HepG2 (cell line): ENCODE results near the gene SYP. TPM values are rescaled to one million over a fixed set of nuclear protein-coding genes. Genes with fewer than 3 reads are reported as not detected.

Experiments
- DDIT3 ChIP-seq: sonication (generic); formaldehyde crosslinking; IDR thresholded peaks from 2 replicates; pipeline ENCODE4 v1.4.0; 2020; ENCODE audit warnings: mild to moderate bottlenecking, missing genetic modification reagents
- GATAD2A ChIP-seq: IDR thresholded peaks from 2 replicates; pipeline ENCODE4 v1.6.1; 2016
- HNRNPK ChIP-seq: fragments of 200-400 bp; formaldehyde crosslinking; IDR thresholded peaks from 2 replicates; pipeline ENCODE4 v1.6.1; 2018; ENCODE audit warnings: low read length, low read depth, moderate library complexity, mild to moderate bottlenecking; ENCODE audit not compliant: poor library complexity, severe bottlenecking
- HNRNPL ChIP-seq: fragments of 200-400 bp; formaldehyde crosslinking; IDR thresholded peaks from 2 replicates; pipeline ENCODE4 v1.6.1; 2017; ENCODE audit warnings: mild to moderate bottlenecking, low read depth, low read length
- IKZF1 ChIP-seq: fragments of 450-650 bp; IDR thresholded peaks from 2 replicates; pipeline ENCODE4 v1.7.1; 2016
- KMT2A ChIP-seq: sonication (generic); formaldehyde crosslinking; IDR thresholded peaks from 2 replicates; pipeline ENCODE4 v1.4.0; 2020; ENCODE audit warnings: missing genetic modification reagents
- PPARG ChIP-seq: conservative IDR thresholded peaks from 2 replicates; pipeline ENCODE4 v1.6.1; 2016; ENCODE audit warnings: missing biosample characterization, missing genetic modification reagents
- SP140L ChIP-seq: sonication (generic); formaldehyde crosslinking; IDR thresholded peaks from 2 replicates; pipeline ENCODE4 v1.4.0; 2020; ENCODE audit warnings: missing genetic modification reagents, borderline replicate concordance
- SP4 ChIP-seq: sonication (generic); formaldehyde crosslinking; IDR thresholded peaks from 2 replicates; pipeline ENCODE4 v1.8.1; 2023; ENCODE audit warnings: mild to moderate bottlenecking, missing genetic modification reagents
- USF2 ChIP-seq, 2 experiments: sonication (generic) in 1 of 2; formaldehyde crosslinking in 1 of 2; IDR thresholded peaks; 2 replicates each; pipeline versions ENCODE4 v1.5.1 to v1.6.1; 2011 to 2020; ENCODE audit warnings: borderline replicate concordance in 1 of 2, low read depth in 1 of 2, low read length in 1 of 2, mild to moderate bottlenecking in 1 of 2, missing genetic modification reagents in 1 of 2, moderate library complexity in 1 of 2
- ZBTB7B ChIP-seq: sonication (generic); formaldehyde crosslinking; IDR thresholded peaks from 2 replicates; pipeline ENCODE4 v1.4.0; 2020; ENCODE audit warnings: missing genetic modification reagents
- ZNF138 ChIP-seq: sonication (generic); formaldehyde crosslinking; IDR thresholded peaks from 2 replicates; pipeline ENCODE4 v1.5.0; 2020; ENCODE audit warnings: mild to moderate bottlenecking, low read depth, missing genetic modification reagents
- ZNF253 ChIP-seq: sonication (generic); formaldehyde crosslinking; IDR thresholded peaks from 2 replicates; pipeline ENCODE4 v1.8.0; 2022; ENCODE audit warnings: mild to moderate bottlenecking, missing genetic modification reagents, borderline replicate concordance
- ZNF430 ChIP-seq: sonication (generic); formaldehyde crosslinking; IDR thresholded peaks from 2 replicates; pipeline ENCODE4 v1.9.0; 2021; ENCODE audit warnings: mild to moderate bottlenecking, missing genetic modification reagents
- ZNF510 ChIP-seq: sonication (generic); formaldehyde crosslinking; IDR thresholded peaks from 2 replicates; pipeline ENCODE4 v1.4.0; 2020; ENCODE audit warnings: low read depth, mild to moderate bottlenecking, missing genetic modification reagents
- ZNF616 ChIP-seq: sonication (generic); formaldehyde crosslinking; IDR thresholded peaks from 2 replicates; pipeline ENCODE4 v1.5.0; 2020; ENCODE audit warnings: low read depth, mild to moderate bottlenecking, missing genetic modification reagents
- ZNF781 ChIP-seq: sonication (generic); formaldehyde crosslinking; IDR thresholded peaks from 2 replicates; pipeline ENCODE4 v1.5.1; 2020; ENCODE audit warnings: borderline replicate concordance, mild to moderate bottlenecking, missing genetic modification reagents; ENCODE audit errors: not compliant biosample characterization
- ZNF792 ChIP-seq: IDR thresholded peaks from 2 replicates; pipeline ENCODE4 v1.6.1; 2016
- polyA plus RNA-seq, 8 experiments: library from polyadenylated mRNA; depleted of rRNA in 3 of 8; stranded (reverse) in 7 of 8; unstranded in 1 of 8; fragments of >200 nt; fragmentation: Illumina TruSeq in 4 of 8; extraction: Trizol in 4 of 8; gene quantifications; 2 replicates each; pipeline versions ENCODE4 v1.2.1 to v1.2.3, GENCODE V29; 2011 to 2016; ENCODE audit warnings: low read depth in 4 of 8, missing spikeins in 1 of 8, mixed read lengths in 1 of 8; ENCODE audit not compliant: insufficient read depth in 1 of 8
- total RNA-seq, 5 experiments: library from RNA; depleted of rRNA; stranded (reverse); fragments of >200 nt; fragmentation: Illumina TruSeq; extraction: Trizol; gene quantifications; 2 replicates each; pipeline ENCODE4 v1.2.3, GENCODE V29; 2016; ENCODE audit warnings: low read depth in 1 of 5
- TF ChIP-seq, protein P1 (sequence below): sonication (generic); formaldehyde crosslinking; IDR thresholded peaks from 2 replicates; pipeline ENCODE4 v1.4.0; 2020; ENCODE audit warnings: missing genetic modification reagents, mild to moderate bottlenecking, borderline replicate concordance
- TF ChIP-seq, protein P2 (sequence below): IDR thresholded peaks from 2 replicates; pipeline ENCODE4 v1.6.1; 2016; ENCODE audit warnings: low read depth, borderline replicate concordance
- TF ChIP-seq, protein P3 (sequence below): sonication (generic); formaldehyde crosslinking; conservative IDR thresholded peaks from 2 replicates; pipeline ENCODE4 v1.4.0; 2020; ENCODE audit warnings: missing genetic modification reagents

The SYP gene
- total and polyA plus RNA-seq, 2 of the 13 experiments (the other 11 are each of a cell fraction or from before 2014, with no cell fraction given): 2.0 to 2.5 TPM

DNA sequence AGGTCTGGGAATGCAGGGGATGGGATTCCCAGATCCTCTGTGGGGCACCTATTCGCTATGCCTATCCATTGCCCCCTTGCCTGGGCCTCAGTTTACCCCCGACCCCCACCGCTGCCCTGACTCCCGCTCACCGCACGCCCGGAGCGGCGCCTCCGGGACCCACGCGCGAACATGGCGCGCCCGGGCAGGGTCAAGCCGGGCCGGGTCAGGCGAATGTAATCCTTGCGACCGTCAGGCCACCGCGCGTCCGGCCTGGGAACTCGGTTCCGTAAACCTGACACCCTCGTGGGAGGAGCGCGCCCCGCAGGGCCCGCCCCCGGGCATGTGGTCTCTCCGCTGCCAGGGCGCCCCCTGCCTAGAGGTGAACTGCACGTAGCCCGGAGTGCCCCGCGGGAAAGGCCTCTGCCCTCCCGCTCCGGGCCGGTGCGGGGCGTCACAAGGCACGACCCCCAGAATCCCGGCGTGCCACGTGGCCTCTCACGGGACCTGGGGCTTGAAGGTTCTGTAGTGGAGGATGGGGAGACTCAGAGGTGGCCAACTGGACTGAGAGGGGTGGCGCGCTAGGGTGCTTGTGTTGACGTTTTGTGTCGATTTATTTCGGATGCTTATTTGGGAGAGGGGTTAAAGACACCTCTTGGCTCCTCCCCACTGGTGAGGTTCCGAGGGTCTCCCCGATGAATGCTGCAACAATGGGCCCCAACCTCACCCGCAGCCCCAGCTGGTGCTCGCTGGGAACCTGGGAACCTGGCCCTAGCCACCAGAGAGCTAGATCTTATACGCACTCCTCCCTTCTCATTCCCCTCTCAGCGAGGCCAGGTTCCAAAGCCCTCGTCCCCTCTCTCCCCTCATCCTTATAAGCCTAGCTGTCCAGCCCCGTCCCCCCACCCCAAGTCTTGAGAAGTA, 13.6 kb downstream of the SYP start, which contains the start of gene PRICKLE3 (continued):
- peak; percentile 93 for TF ChIP-seq HNRNPL
- TF ChIP-seq ZNF430 (CRISPR knock-in tag): 0 out of 2 replicates have a peak, but pooled peaks have one; percentile 26
- no peak for TF ChIP-seq DDIT3 (CRISPR knock-in tag)
- TF ChIP-seq, protein P1, sequence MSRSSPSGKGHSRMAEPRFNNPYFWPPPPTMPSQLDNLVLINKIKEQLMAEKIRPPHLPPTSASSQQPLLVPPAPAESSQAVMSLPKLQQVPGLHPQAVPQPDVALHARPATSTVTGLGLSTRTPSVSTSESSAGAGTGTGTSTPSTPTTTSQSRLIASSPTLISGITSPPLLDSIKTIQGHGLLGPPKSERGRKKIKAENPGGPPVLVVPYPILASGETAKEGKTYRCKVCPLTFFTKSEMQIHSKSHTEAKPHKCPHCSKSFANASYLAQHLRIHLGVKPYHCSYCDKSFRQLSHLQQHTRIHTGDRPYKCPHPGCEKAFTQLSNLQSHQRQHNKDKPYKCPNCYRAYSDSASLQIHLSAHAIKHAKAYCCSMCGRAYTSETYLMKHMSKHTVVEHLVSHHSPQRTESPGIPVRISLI (CRISPR knock-in tag): no peak
- no peak for TF ChIP-seq SP140L (CRISPR knock-in tag)
- TF ChIP-seq IKZF1: no peak
- TF ChIP-seq SP4: peak; percentile 89
- no peak for TF ChIP-seq USF2 (IDR thresholded peaks at IDR 0.05; ENCODE audit: low read depth, low read length)
- TF ChIP-seq USF2 (CRISPR knock-in tag; IDR thresholded peaks at IDR 0.05; ENCODE audit: borderline replicate concordance): peak; percentile 49; the same call in 1 of the 2 replicates
- TF ChIP-seq ZNF138 (CRISPR knock-in tag): no peak
- TF ChIP-seq ZNF510 (CRISPR knock-in tag): no peak
- 0 out of 2 replicates have a peak, but pooled peaks have one; percentile 43 for TF ChIP-seq ZNF792 (CRISPR knock-in tag)
- TF ChIP-seq, protein P2, sequence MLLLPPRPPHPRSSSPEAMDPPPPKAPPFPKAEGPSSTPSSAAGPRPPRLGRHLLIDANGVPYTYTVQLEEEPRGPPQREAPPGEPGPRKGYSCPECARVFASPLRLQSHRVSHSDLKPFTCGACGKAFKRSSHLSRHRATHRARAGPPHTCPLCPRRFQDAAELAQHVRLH: no peak
- TF ChIP-seq KMT2A (CRISPR knock-in tag): no peak
- TF ChIP-seq ZNF253 (CRISPR knock-in tag): no peak
- TF ChIP-seq ZNF781 (CRISPR knock-in tag): no peak
- no peak for TF ChIP-seq PPARG (CRISPR knock-in tag)
- peak; percentile 42; the same call in 1 of the 2 replicates for TF ChIP-seq GATAD2A (CRISPR knock-in tag)
- peak; percentile 52 for TF ChIP-seq HNRNPK
- TF ChIP-seq ZNF616 (CRISPR knock-in tag): no peak
- TF ChIP-seq, protein P3, sequence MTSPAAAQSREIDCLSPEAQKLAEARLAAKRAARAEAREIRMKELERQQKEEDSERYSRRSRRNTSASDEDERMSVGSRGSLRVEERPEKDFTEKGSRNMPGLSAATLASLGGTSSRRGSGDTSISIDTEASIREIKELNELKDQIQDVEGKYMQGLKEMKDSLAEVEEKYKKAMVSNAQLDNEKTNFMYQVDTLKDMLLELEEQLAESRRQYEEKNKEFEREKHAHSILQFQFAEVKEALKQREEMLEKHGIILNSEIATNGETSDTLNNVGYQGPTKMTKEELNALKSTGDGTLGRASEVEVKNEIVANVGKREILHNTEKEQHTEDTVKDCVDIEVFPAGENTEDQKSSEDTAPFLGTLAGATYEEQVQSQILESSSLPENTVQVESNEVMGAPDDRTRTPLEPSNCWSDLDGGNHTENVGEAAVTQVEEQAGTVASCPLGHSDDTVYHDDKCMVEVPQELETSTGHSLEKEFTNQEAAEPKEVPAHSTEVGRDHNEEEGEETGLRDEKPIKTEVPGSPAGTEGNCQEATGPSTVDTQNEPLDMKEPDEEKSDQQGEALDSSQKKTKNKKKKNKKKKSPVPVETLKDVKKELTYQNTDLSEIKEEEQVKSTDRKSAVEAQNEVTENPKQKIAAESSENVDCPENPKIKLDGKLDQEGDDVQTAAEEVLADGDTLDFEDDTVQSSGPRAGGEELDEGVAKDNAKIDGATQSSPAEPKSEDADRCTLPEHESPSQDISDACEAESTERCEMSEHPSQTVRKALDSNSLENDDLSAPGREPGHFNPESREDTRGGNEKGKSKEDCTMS: no peak
- peak; percentile 77 for TF ChIP-seq ZBTB7B (CRISPR knock-in tag)
